ENCODE measurements around the gene LIN52. TPM values are rescaled to one million over a fixed set of nuclear protein-coding genes. Genes with fewer than 3 reads are reported as not detected.

Gene LIN52
- total and polyA plus RNA-seq, 4 donors = 7.1 to 13.7 (median 8.2) TPM

- TF ChIP-seq, protein P1, sequence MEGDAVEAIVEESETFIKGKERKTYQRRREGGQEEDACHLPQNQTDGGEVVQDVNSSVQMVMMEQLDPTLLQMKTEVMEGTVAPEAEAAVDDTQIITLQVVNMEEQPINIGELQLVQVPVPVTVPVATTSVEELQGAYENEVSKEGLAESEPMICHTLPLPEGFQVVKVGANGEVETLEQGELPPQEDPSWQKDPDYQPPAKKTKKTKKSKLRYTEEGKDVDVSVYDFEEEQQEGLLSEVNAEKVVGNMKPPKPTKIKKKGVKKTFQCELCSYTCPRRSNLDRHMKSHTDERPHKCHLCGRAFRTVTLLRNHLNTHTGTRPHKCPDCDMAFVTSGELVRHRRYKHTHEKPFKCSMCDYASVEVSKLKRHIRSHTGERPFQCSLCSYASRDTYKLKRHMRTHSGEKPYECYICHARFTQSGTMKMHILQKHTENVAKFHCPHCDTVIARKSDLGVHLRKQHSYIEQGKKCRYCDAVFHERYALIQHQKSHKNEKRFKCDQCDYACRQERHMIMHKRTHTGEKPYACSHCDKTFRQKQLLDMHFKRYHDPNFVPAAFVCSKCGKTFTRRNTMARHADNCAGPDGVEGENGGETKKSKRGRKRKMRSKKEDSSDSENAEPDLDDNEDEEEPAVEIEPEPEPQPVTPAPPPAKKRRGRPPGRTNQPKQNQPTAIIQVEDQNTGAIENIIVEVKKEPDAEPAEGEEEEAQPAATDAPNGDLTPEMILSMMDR (IDR thresholded peaks at IDR 0.05; ENCODE audit: control extremely low read depth, extremely low read depth) = no peak
- no peak overlapping the region for H3K9ac ChIP-seq (ENCODE audit: insufficient read depth in 1 of 2, low read length in 2 of 2)
- H3K36me3 ChIP-seq (ENCODE audit: control insufficient read depth in 4 of 4, insufficient read depth in 4 of 4, low read length in 4 of 4) = peaks cover 8 to 40% (median 27%) of the 10 kb centered on the region in 4 donors
- H3K27me3 ChIP-seq (ENCODE audit: control insufficient read depth in 3 of 3, insufficient read depth in 3 of 3, low read length in 2 of 3) = no peaks in the 10 kb centered on the region
- peaks cover 0 to 6% (median 0%) of the 10 kb centered on the region in 5 donors for H3K4me1 ChIP-seq (ENCODE audit: control insufficient read depth in 5 of 5, insufficient read depth in 5 of 5, low read length in 5 of 5)
- DNase-seq (no peak), ATAC-seq (ENCODE audit: insufficient read depth, low FRiP score) (no peak)
- WGBS, 2 donors = 81 to 88% methylated on average over 2 of the region's 2 CpGs
- H3K4me3 ChIP-seq = no peak overlapping the region
- no peaks in the 10 kb centered on the region for H3K9me3 ChIP-seq (ENCODE audit: control insufficient read depth in 4 of 4, insufficient read depth in 3 of 4, low read length in 3 of 4)
- no peak overlapping the region for H3K27ac ChIP-seq (ENCODE audit: low read depth in 1 of 2, low read length in 1 of 2)
Measured at GRCh38 chr14:74062809-74063150, 22.0 kb upstream of the LIN52 start.

GRCh38 chr14:74064426-74064825 lies 20.3 kb upstream of the LIN52 start:
- DNase-seq (no peak), ATAC-seq (ENCODE audit: insufficient read depth, low FRiP score) (no peak)
- no peak overlapping the region for H3K27ac ChIP-seq (ENCODE audit: low read depth in 1 of 2, low read length in 1 of 2)
- no peak overlapping the region for H3K9ac ChIP-seq (ENCODE audit: insufficient read depth in 1 of 2, low read length in 2 of 2)
- H3K36me3 ChIP-seq (ENCODE audit: control insufficient read depth in 4 of 4, insufficient read depth in 4 of 4, low read length in 4 of 4) = peaks cover 12 to 43% (median 30%) of the 10 kb centered on the region in 4 donors
- peaks cover 0 to 6% (median 0%) of the 10 kb centered on the region in 5 donors for H3K4me1 ChIP-seq (ENCODE audit: control insufficient read depth in 5 of 5, insufficient read depth in 5 of 5, low read length in 5 of 5)
- no peaks in the 10 kb centered on the region for H3K27me3 ChIP-seq (ENCODE audit: control insufficient read depth in 3 of 3, insufficient read depth in 3 of 3, low read length in 2 of 3)
- TF ChIP-seq, protein P1 (IDR thresholded peaks at IDR 0.05; ENCODE audit: control extremely low read depth, extremely low read depth) = no peak
- no peak overlapping the region for H3K4me3 ChIP-seq
- no peaks in the 10 kb centered on the region for H3K9me3 ChIP-seq (ENCODE audit: control insufficient read depth in 4 of 4, insufficient read depth in 3 of 4, low read length in 3 of 4)

DNA sequence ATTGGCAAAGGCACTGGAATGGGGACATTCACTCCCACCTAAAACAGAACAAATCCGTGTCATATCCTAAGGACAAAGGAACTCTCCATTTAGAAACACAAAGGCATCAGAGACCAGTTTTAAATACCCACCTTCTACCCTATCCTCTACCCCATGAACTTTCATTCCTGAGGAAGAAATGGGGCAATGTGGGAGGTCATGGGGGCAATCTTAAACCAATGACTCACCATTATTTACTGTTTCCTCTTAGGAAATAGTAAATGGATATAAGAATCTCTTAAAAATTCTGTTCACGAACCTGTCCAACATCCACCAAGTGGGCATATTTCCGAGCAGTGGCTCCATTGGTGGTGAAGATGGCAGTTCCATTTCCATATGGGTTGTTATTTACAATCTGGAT lies 19.9 kb upstream of the LIN52 start:
- Histone ChIP-seq H3K9me3 (ENCODE audit: control insufficient read depth in 4 of 4, insufficient read depth in 3 of 4, low read length in 3 of 4) (no peaks in the 10 kb centered on the region), H3K27me3 (ENCODE audit: control insufficient read depth in 3 of 3, insufficient read depth in 3 of 3, low read length in 2 of 3) (no peaks in the 10 kb centered on the region), H3K36me3 (ENCODE audit: control insufficient read depth in 4 of 4, insufficient read depth in 4 of 4, low read length in 4 of 4) (peaks cover 14 to 43% (median 29%) of the 10 kb centered on the region in 4 donors), H3K4me1 (ENCODE audit: control insufficient read depth in 5 of 5, insufficient read depth in 5 of 5, low read length in 5 of 5) (peaks cover 0 to 6% (median 0%) of the 10 kb centered on the region in 5 donors), H3K9ac (ENCODE audit: insufficient read depth in 1 of 2, low read length in 2 of 2) (no peak overlapping the region), H3K27ac (ENCODE audit: low read depth in 1 of 2, low read length in 1 of 2) (no peak overlapping the region), H3K4me3 (no peak overlapping the region)
- WGBS, 2 donors = 86 to 88% methylated on average over 3 of the region's 3 CpGs
- ATAC-seq (ENCODE audit: insufficient read depth, low FRiP score) = no peak
- DNase-seq = no peak
- TF ChIP-seq, protein P1 (IDR thresholded peaks at IDR 0.05; ENCODE audit: control extremely low read depth, extremely low read depth) = no peak
